Activated naive CD8-positive, alpha-beta T cell treated with anti-CD3 and anti-CD28 coated beads, Interleukin-2, amount 50 U/mL, for 24 hours (primary cell): ENCODE results near the gene RIC3.
"Not testable (repeated sequence)": the region's sequence is repeated elsewhere in the genome, so short reads cannot be mapped to it uniquely, and the experiment has no call there.

Source experiments
- ATAC-seq: fragments of 150-1000 bp; cut with Tn5 transposase; one replicate; pipeline ENCODE4 v1.10.0; 2021
- DNase-seq: peaks from one replicate; pipeline ENCODE4 v3.0.0; 2021
- H3K27ac Mint-ChIP-seq: one replicate; pipeline ENCODE4 v1.8.0; 2021; ENCODE audit warnings: mild to moderate bottlenecking, mixed read lengths
- H3K27me3 Mint-ChIP-seq: one replicate; pipeline ENCODE4 v1.8.0; 2021; ENCODE audit warnings: mixed read lengths
- H3K36me3 Mint-ChIP-seq: one replicate; pipeline ENCODE4 v1.8.0; 2021; ENCODE audit warnings: low read depth, mixed read lengths
- H3K4me1 Mint-ChIP-seq: one replicate; pipeline ENCODE4 v1.8.0; 2021; ENCODE audit warnings: mixed read lengths
- H3K4me3 Mint-ChIP-seq: one replicate; pipeline ENCODE4 v1.8.0; 2021; ENCODE audit warnings: mild to moderate bottlenecking, moderate library complexity, mixed read lengths
- H3K9me3 Mint-ChIP-seq: one replicate; pipeline ENCODE4 v1.8.0; 2021; ENCODE audit warnings: mixed read lengths

The RIC3 gene

DNA sequence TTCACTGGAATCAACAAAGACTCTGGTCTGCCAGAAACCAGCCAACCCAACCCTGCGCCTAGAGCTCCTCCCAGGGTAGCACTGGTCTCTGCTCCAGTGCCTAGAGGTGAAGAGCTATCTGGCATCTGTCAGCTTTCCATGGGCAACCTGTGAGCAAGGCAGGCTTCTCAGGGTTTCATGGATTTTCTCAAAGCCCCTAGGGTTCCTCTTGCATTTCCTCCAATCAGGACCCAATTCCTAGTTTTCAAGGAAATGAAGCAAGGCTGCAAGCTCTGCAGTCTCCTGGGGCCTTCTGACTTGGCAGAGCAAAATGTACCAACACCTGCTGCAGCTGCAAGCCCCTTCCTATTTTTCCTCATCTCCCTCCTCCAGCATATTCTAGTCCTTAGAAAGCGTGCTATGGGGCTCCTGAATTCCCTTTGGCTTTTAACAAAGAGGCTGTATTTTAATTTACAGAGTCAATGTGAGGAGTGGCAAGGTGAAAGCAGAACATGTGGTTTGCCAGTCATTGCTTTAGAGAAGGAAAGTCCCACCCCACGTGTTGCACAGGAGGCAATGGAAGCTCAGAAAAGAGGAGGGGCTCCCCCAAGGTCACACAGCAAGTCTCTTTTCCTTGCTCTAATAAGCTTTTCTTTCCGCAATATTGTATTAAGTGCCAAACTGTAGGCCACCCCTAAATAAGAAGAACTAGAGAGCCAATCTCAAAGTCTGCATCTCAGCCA lies 33.0 kb upstream of the RIC3 start:
- no peak overlapping the region for H3K4me3 Mint-ChIP-seq
- no peaks in the 10 kb centered on the region for H3K36me3 Mint-ChIP-seq
- H3K9me3 Mint-ChIP-seq, result no peaks in the 10 kb centered on the region
- H3K27ac Mint-ChIP-seq, result no peak overlapping the region
- no peak for DNase-seq
- H3K27me3 Mint-ChIP-seq, result peaks cover 18% of the 10 kb centered on the region
- H3K4me1 Mint-ChIP-seq, result peaks cover 6% of the 10 kb centered on the region
- no peak for ATAC-seq

DNA sequence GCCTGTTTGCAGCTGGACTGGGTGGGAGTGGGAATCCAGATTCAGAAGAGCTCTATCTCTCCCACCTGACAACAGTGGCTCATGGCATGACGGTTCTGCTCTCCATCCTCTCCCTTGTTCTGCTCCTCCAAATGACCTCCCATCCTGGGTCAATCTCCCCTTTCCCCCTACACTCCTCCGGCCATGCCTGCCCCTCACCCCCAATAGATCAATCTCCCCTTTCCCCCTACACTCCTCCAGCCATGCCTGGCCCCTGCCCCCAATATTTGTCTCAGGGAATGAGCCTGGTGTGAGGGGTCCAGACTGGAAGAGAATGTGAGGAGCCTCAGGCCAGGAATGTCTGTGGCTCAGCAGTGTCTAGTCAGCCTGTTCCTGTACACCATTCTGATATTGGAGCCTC lies 30.9 kb upstream of the RIC3 start:
- H3K4me3 Mint-ChIP-seq, result no peak overlapping the region
- H3K4me1 Mint-ChIP-seq, result peaks cover 3% of the 10 kb centered on the region
- DNase-seq (no peak), ATAC-seq (no peak)
- no peak overlapping the region for H3K27ac Mint-ChIP-seq
- no peaks in the 10 kb centered on the region for H3K36me3 Mint-ChIP-seq
- no peaks in the 10 kb centered on the region for H3K9me3 Mint-ChIP-seq
- H3K27me3 Mint-ChIP-seq, result peaks cover 12% of the 10 kb centered on the region

DNA sequence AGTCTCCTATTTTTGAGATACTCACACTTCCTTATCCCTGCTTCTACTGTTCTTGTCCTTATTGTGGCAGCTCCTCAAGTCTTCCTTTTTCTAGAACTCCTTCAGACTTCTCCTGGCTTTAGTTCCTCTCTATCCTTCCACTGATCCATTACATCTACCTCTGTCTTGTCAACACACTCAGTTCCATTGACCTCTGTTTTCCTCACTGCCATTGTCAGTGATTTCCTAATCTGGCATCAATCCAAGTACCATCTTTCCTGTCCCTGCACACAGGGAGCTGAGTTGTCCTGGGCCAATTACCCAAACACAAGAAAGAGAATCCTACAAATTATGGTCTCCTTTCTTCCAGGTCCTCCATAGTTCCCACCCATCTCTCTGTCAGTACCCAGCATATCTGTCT lies 27.9 kb upstream of the RIC3 start:
- H3K4me3 Mint-ChIP-seq, result no peak overlapping the region
- H3K27me3 Mint-ChIP-seq, result peaks cover 17% of the 10 kb centered on the region
- no peaks in the 10 kb centered on the region for H3K9me3 Mint-ChIP-seq
- DNase-seq (no peak), ATAC-seq (no peak)
- no peak overlapping the region for H3K27ac Mint-ChIP-seq
- no peaks in the 10 kb centered on the region for H3K4me1 Mint-ChIP-seq
- no peaks in the 10 kb centered on the region for H3K36me3 Mint-ChIP-seq

DNA sequence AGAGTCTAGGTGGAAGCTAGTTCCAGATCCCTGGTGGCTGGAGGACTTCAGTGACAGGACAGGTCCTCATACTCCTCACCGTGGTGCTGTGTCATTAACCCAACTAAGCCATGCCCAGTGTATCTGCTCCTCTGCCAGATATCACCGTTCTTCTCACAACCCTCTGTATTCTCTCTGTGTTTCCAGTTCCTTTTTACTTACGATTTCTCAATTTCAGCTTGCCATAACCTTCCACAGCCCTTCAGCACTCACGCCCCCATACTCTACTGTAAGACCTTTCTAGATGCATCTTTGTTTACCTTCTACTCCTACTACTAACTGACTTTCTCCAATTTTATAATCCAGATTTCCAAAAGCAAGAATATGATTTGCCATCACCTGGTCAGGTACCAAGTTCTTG lies 26.1 kb upstream of the RIC3 start:
- Mint-ChIP-seq H3K9me3 (no peaks in the 10 kb centered on the region), H3K4me1 (no peaks in the 10 kb centered on the region), H3K4me3 (no peak overlapping the region), H3K27ac (no peak overlapping the region), H3K27me3 (peaks cover 18% of the 10 kb centered on the region), H3K36me3 (no peaks in the 10 kb centered on the region)
- no peak for DNase-seq
- ATAC-seq, result no peak

DNA sequence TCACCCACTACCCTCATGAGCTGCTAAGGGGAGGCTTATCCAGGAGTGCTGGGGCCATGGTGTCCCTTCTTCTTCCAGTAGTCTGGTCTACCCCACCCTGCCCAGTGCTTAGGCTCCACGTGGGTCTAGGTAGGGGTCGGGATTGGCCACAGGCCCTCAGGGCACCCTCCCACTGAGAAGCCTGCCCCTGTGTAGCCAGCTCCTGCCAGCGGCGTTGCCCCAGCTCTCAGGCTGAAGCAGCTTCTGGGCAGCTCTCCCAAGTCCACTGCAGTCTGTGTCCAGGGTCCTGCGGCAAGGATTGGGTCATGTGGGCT lies 24.0 kb upstream of the RIC3 start:
- peaks cover 17% of the 10 kb centered on the region for H3K27me3 Mint-ChIP-seq
- no peak overlapping the region for H3K4me3 Mint-ChIP-seq
- H3K4me1 Mint-ChIP-seq, result no peaks in the 10 kb centered on the region
- ATAC-seq (no peak), DNase-seq (no peak)
- no peaks in the 10 kb centered on the region for H3K36me3 Mint-ChIP-seq
- no peaks in the 10 kb centered on the region for H3K9me3 Mint-ChIP-seq
- H3K27ac Mint-ChIP-seq, result no peak overlapping the region

DNA sequence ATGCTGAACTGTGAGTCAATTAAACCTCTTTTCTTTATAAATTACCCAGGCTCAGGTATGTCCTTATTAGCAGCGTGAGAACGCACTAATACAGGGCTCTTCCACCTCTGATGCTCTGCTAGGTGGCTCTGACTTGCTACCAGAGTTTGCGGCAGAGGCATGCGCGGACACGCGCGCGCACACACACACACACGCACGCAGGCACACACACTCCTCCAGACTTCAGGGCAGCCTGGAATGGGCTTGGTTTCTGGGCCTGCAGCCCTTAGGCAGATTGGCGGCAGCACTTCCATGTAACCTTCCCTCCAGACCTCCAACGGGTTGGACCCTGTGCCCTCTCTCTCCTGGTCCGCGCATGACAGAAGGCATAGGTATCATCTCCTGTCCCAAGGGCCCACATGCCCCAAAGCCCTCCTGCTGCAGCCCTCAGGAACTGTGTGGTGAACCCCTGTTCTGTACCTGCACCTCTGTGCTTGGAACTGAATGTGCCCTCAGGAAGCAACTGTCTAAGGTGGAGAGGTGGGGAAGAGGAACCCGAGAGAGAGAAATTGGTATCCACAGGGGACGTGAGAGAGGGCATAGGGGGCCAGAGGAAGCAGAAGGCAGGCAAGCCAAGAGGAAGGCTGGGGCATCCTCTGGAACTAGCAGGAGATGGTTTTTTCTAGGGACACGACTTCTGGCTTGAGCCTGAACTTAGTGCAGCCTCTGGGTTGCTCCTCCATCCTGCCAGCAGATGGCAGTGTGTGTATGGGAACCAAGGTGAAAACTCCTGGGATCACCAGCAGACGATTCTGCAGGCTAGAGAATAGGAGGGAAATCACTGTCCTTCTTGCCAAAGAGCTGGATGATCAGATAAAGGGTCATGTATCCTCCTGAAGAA lies 23.4 kb upstream of the RIC3 start:
- Mint-ChIP-seq H3K36me3 (no peaks in the 10 kb centered on the region), H3K4me3 (no peak overlapping the region), H3K9me3 (no peaks in the 10 kb centered on the region), H3K4me1 (no peaks in the 10 kb centered on the region), H3K27me3 (peaks cover 17% of the 10 kb centered on the region), H3K27ac (no peak overlapping the region)
- DNase-seq, result peak; percentile 52
- ATAC-seq, result peak; percentile 15

DNA sequence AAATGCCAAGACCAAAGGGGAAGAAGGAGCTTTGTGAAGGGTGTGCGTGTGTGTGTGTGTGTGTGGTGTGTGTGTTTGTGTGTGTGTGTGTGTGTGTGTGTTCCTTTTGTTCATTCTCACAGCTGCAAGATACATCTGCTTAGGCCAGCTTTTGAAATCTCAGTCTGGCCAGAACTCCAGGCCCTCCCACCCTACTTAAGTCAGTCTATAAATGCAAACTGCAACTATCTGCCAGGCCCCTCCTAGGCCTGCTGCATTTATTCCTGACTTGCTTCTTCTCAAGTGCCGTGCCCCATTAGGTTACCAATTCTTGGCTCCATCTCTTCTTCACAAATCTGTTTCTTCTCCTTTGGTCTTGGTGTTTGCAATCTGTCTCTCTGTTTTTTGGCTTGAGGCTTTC lies 21.6 kb upstream of the RIC3 start:
- Mint-ChIP-seq H3K27ac (no peak overlapping the region), H3K36me3 (no peaks in the 10 kb centered on the region), H3K27me3 (peaks cover 24% of the 10 kb centered on the region), H3K9me3 (no peaks in the 10 kb centered on the region), H3K4me3 (no peak overlapping the region), H3K4me1 (no peaks in the 10 kb centered on the region)
- ATAC-seq (no peak), DNase-seq (no peak)

DNA sequence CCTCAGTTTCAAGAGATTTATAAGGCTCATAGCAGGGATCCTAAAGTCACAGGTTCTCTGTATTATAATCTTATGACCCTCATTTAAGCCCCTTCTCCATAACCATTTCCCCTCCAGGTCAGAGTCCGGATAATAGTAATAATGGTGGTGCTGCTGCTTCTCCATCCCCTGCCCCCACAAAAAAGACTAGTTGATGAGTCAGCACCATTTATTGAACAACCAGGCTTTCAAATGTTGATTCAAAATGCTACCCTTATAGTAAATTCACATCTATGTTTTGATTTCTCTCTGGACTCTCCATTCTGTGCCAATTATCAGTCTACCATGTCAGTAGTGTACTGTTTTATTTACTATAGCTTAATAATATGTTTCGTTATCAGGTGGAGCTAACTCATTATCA lies 17.6 kb upstream of the RIC3 start:
- Mint-ChIP-seq H3K27ac (no peak overlapping the region), H3K9me3 (peaks cover 4% of the 10 kb centered on the region), H3K36me3 (no peaks in the 10 kb centered on the region), H3K4me1 (no peaks in the 10 kb centered on the region), H3K27me3 (peaks cover 24% of the 10 kb centered on the region), H3K4me3 (no peak overlapping the region)
- ATAC-seq, result no peak
- no peak for DNase-seq

DNA sequence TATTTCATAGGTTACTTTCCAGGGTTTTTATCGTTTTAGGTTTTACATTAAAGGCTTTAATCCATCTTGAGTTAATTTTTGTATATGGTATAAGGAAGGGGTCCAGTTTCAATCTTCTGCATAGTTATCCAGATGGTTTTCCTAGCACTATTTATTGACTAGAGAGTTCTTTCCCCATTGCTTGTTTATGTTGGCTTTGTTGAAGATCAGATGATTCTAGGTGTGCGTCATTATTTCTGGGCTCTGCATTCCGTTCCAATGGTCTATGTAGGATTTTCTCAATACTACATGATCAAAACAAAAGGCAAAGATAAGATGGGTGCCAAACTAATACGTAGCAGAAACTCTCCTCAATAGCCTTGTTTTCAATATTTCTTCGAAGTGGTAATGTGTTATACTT lies 14.3 kb upstream of the RIC3 start:
- peaks cover 4% of the 10 kb centered on the region for H3K9me3 Mint-ChIP-seq
- H3K36me3 Mint-ChIP-seq, result no peaks in the 10 kb centered on the region
- peaks cover 24% of the 10 kb centered on the region for H3K27me3 Mint-ChIP-seq
- DNase-seq, result no peak
- no peak overlapping the region for H3K27ac Mint-ChIP-seq
- ATAC-seq, result no peak
- H3K4me1 Mint-ChIP-seq, result no peaks in the 10 kb centered on the region
- no peak overlapping the region for H3K4me3 Mint-ChIP-seq

DNA sequence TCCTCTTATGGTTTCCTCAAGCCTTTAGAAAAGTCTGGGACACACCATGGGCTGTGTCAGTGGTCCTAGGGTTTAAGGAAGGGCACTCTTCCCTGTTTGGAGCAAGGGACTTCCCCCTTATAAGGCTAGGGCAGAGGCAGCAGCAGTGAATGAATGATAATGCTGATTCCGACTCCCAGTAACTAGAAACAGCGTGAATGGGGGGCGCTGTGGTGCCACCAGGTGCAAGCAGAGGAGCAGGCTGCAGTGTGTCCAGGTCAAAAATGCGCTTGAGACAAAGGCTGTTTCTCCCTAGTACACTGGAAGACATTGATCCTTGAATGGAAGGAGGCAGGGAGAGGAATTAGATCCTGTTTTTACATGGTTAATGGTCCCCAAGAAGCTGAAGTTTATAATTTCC lies 11.6 kb upstream of the RIC3 start:
- DNase-seq (no peak), ATAC-seq (no peak)
- Mint-ChIP-seq H3K9me3 (peaks cover 4% of the 10 kb centered on the region), H3K27ac (no peak overlapping the region), H3K4me1 (no peaks in the 10 kb centered on the region), H3K27me3 (peaks cover 14% of the 10 kb centered on the region), H3K36me3 (no peaks in the 10 kb centered on the region), H3K4me3 (no peak overlapping the region)

DNA sequence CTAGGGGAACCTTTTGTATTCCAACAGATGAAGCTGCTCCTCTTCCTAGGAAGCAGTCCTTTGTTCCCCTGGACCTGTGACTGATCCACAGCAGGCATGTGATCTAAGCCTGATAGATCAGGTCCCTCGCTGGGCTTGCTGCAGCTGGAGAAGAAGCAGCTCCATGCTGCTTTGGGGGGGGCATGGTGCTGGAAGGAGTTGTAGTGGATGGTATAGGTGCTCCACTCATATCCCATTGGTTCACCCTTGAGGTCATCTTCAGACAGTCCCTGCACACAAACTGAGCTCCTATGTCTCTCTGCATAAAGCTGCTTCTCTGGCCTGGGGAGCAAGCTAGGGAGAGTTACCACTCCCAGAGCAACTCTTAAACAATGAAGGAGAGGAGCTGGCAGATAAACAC lies 9.5 kb upstream of the RIC3 start:
- no peak overlapping the region for H3K4me3 Mint-ChIP-seq
- H3K9me3 Mint-ChIP-seq, result no peaks in the 10 kb centered on the region
- DNase-seq, result no peak
- H3K27me3 Mint-ChIP-seq, result peaks cover 8% of the 10 kb centered on the region
- H3K4me1 Mint-ChIP-seq, result no peaks in the 10 kb centered on the region
- no peak for ATAC-seq
- H3K36me3 Mint-ChIP-seq, result no peaks in the 10 kb centered on the region
- no peak overlapping the region for H3K27ac Mint-ChIP-seq

DNA sequence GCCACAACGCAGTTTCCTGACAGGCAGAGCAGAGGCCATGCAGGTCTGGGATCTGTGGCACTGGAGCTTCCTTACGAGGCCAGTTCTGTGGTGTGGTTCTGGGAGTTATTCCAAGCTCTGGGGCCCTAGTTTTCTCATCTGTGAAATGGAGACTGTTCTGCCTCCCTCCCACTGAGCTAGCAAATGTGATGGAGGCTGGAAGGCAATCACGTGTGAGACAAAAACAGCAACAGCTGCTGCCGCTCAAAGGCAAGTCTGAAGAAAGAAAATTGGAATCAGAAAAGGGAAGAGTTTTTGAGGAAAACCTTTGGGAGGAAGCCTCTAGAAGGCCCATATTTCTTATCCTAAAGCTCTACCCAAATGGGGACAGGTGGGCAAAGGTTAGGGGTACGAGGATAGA lies 8.3 kb upstream of the RIC3 start:
- no peak overlapping the region for H3K27ac Mint-ChIP-seq
- H3K36me3 Mint-ChIP-seq, result no peaks in the 10 kb centered on the region
- no peaks in the 10 kb centered on the region for H3K4me1 Mint-ChIP-seq
- H3K4me3 Mint-ChIP-seq, result no peak overlapping the region
- peaks cover 11% of the 10 kb centered on the region for H3K27me3 Mint-ChIP-seq
- DNase-seq (no peak), ATAC-seq (no peak)
- H3K9me3 Mint-ChIP-seq, result no peaks in the 10 kb centered on the region

DNA sequence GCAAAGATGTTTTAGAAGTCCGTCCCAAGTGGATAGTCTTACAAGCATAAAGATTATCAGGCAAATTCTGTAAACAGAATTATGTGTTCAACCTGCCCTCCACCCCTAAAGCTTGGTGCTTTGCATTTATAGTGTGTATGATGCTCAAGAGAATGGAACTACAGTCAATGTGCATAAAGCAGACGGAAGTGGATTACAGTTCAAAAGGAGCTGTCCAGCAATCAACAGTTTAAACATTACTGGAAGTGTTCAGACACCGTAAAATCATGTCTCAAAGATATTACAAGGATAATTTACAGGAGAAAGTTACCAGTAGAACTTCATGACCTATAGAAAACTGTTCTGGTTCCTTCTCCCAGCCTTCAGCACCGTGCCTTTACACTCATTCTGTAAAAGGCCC lies 1.0 kb downstream of the RIC3 start:
- Mint-ChIP-seq H3K27ac (peak overlapping the region; percentile 79), H3K4me1 (peaks cover 26% of the 10 kb centered on the region), H3K27me3 (peaks cover 40% of the 10 kb centered on the region), H3K36me3 (peaks cover 4% of the 10 kb centered on the region), H3K9me3 (peaks cover 7% of the 10 kb centered on the region), H3K4me3 (peak overlapping the region; percentile 85)
- no peak for DNase-seq
- no peak for ATAC-seq

DNA sequence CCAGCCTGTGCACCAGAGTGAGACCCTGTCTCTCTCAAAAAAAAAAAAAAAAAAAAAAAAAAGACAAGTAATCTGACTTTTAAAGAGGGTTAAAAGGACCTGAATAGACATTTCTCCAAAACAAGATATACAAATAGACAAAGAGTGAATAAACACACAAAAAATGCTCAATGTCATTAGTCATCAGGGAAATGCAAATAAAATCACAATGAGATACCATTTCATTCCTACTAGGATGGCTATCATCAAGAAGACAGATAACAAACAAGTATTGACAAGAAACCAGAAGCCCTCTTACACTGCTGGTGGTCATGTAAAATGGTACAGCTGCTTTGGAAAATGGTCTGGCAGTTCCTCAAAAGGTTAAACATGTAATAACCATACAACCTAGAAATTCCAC lies 4.1 kb downstream of the RIC3 start:
- ATAC-seq (no peak), DNase-seq (no peak)
- Mint-ChIP-seq H3K4me3 (no peak overlapping the region), H3K36me3 (peaks cover 4% of the 10 kb centered on the region), H3K27me3 (peaks cover 38% of the 10 kb centered on the region), H3K4me1 (peaks cover 28% of the 10 kb centered on the region), H3K9me3 (peaks cover 6% of the 10 kb centered on the region), H3K27ac (no peak overlapping the region)

DNA sequence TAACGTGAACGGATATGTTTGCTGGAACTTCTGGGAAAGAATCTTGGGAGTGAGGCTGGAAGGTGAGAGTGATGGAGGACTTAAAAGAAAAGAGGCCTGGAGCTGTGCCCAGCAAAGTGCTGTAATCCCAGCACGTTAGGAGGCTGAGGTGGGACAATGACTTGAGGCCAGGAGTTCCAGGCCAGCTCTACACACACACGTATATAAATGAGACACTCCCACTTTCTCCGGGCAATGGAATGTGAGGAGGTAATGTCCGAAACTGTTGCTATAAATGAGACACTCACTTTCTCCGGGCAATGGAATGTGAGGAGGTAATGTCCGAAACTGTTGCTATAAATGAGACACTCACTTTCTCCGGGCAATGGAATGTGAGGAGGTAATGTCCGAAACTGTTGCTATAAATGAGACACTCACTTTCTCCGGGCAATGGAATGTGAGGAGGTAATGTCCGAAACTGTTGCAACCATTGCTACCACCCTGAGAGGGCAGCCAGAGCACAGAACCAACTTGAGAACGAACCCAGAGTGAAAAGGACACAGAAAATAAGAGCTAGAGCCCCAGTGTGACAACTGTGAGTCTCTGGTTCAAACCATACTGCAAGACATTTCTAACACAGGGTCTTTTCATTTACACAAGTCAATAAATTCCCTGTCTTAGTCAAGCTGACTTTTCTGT lies 7.1 kb downstream of the RIC3 start:
- DNase-seq, H3K4me1 Mint-ChIP-seq, H3K36me3 Mint-ChIP-seq, H3K9me3 Mint-ChIP-seq, ATAC-seq, H3K27ac Mint-ChIP-seq, H3K4me3 Mint-ChIP-seq: not testable (repeated sequence)
- H3K27me3 Mint-ChIP-seq, result peaks cover 13% of the 10 kb centered on the region
